ENCODE data around the gene SAMHD1. TPM values are rescaled to one million over a fixed set of nuclear protein-coding genes. Genes with fewer than 3 reads are reported as not detected.

Gene SAMHD1
- total and polyA plus RNA-seq, 2 of the 13 experiments (the other 11 are each of a cell fraction or from before 2014, with no cell fraction given) = 16.9 to 43.5 TPM

GRCh38 chr20:36875702-36876472 lies 75.6 kb downstream of the SAMHD1 start, which contains the start of gene TLDC2 (continued):
- TF ChIP-seq FOXO4 (CRISPR knock-in tag; conservative IDR thresholded peaks at IDR 0.05) (0 out of 2 replicates have a peak, but pooled peaks have one; percentile 82), NCOA1 (CRISPR knock-in tag; IDR thresholded peaks at IDR 0.05) (no peak), DMAP1 (CRISPR knock-in tag; IDR thresholded peaks at IDR 0.05) (peak; percentile 62; the same call in 1 of the 2 replicates), ZNF205 (CRISPR knock-in tag; IDR thresholded peaks at IDR 0.05) (peak; percentile 40; the same call in 1 of the 2 replicates), HDAC1 (CRISPR knock-in tag; IDR thresholded peaks at IDR 0.05) (peak; percentile 77; the same call in 1 of the 2 replicates), ZSCAN5A (CRISPR knock-in tag; IDR thresholded peaks at IDR 0.05; ENCODE audit: borderline replicate concordance) (0 out of 2 replicates have a peak, but pooled peaks have one; percentile 64), TEAD3 (CRISPR knock-in tag; optimal IDR thresholded peaks at IDR 0.05; ENCODE audit: borderline replicate concordance) (peak; percentile 32), RARA (CRISPR knock-in tag; IDR thresholded peaks at IDR 0.05) (peak; percentile 4; the same call in 1 of the 2 replicates), ZNF282 (IDR thresholded peaks at IDR 0.05; ENCODE audit: partially characterized antibody) (no peak), MLX (CRISPR knock-in tag; IDR thresholded peaks at IDR 0.05) (0 out of 2 replicates have a peak, but pooled peaks have one; percentile 32), GFI1 (CRISPR knock-in tag; IDR thresholded peaks at IDR 0.05; ENCODE audit: borderline replicate concordance) (0 out of 2 replicates have a peak, but pooled peaks have one; percentile 13), ZBTB10 (CRISPR knock-in tag; IDR thresholded peaks at IDR 0.05; ENCODE audit: borderline replicate concordance) (no peak), KLF11 (CRISPR knock-in tag; IDR thresholded peaks at IDR 0.05) (no peak), TFE3 (CRISPR knock-in tag; IDR thresholded peaks at IDR 0.05) (peak; percentile 47; the same call in 1 of the 2 replicates), ARID5B (CRISPR knock-in tag; IDR thresholded peaks at IDR 0.05) (peak; percentile 59), ZNF225 (CRISPR knock-in tag; IDR thresholded peaks at IDR 0.05) (peak; percentile 71; the same call in 1 of the 2 replicates), CENPX (CRISPR knock-in tag; IDR thresholded peaks at IDR 0.05) (no peak)
